Subcutaneous adipose tissue (tissue), 4 donors: ENCODE data around the gene KRT72. TPM values are rescaled to one million over a fixed set of nuclear protein-coding genes. Genes with fewer than 3 reads are reported as not detected.

Experiments
- CTCF ChIP-seq: fragments of 450-650 bp; IDR thresholded peaks from one replicate; pipeline ENCODE4 v1.5.1; 2016; ENCODE audit warnings: low read depth, mild to moderate bottlenecking, control low read depth, antibody characterized with exemption, moderate library complexity
- total RNA-seq, 4 donors: library from RNA; depleted of rRNA; stranded (reverse); fragments of >200 nt; gene quantifications; one replicate each; pipeline ENCODE4 v1.1.0, GENCODE V29; 2016

Gene KRT72
- total RNA-seq, 4 donors from 2014 or later: not detected

DNA sequence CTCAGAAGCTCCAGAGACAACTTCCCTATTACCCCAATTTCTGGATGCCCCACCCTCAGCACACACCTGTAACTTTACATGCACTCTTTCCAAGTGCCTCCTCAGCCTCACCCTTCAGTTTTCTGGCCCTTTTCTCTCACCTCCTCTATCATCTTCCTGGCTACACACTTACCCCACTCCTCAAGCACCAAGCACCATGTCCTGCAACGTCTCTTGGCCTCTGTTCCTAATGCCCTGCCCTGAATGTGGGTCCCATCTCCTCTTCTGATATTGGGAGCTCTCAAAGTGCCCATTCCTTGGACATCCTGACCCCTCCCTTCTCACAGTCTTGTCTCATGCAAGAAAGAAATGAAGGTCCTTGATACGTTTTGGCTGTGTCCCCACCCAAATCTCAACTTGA lies 1.2 kb downstream of the KRT72 start:
- no peak for TF ChIP-seq CTCF

DNA sequence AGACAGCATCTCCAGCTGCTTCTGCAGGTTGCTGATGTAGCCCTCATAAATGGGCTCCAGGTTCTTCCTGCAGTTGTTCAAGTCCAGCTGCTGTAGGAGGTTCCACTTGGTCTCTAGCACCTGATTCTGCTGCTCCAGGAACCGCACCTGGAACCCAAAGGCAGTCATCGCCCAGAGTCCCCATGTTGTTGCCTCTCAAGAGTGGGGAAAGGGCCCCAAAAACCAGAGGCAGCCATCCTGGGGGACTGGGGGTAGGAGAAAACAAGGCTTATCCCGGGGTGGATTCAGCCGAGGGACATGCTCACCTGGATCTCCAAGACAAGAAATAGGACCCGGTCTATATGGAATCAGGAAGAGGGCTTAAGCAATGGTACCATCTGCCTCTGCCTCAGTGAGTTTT lies 2.3 kb downstream of the KRT72 start:
- TF ChIP-seq CTCF: no peak

GRCh38 chr12:52591521-52591920 lies 9.7 kb downstream of the KRT72 start:
- TF ChIP-seq CTCF: no peak

DNA sequence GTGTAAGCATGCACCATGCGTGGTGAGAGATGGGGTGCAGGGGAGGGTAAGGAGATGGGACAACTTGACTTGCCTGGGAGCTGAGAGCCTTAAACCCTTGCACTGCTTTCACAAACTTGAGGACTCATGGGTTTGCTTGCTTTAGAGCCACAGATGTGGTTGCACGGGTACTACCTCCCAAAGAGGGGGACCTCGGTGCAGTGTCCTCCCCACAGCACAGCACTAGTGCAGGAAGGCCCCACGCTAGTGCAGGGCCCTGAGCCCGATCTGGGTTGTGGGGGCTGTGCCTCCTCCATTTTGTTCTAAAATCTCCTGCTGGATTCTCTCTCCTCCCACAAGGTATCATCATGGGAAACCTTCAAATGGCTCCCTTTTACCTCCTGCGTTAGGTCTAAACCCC lies 11.2 kb downstream of the KRT72 start:
- no peak for TF ChIP-seq CTCF

- no peak for TF ChIP-seq CTCF
Observed at GRCh38 chr12:52587563-52587962, 13.7 kb downstream of the KRT72 start.

DNA sequence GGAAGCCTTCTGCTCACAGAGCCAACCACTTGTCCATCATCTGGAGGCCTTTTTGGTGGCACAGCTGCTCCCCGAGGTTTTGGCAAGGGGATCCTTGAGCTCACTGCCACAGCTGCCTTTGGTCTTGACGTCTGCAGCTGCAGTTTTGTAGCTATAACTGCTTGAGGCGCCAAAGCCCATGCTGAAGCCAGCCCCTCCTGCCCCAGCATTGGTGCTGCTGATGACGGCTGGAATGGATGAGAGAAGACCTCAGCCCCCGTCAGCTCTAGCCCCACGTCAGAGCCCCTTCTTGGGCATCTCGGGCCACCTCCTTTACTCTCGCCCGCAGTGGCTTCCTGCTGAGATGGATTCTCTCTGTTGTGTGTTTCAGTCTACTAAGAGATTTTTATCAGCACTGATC lies 15.3 kb downstream of the KRT72 start:
- no peak for TF ChIP-seq CTCF

GRCh38 chr12:52585066-52585465 lies 16.2 kb downstream of the KRT72 start:
- no peak for TF ChIP-seq CTCF
